Colonic mucosa (tissue), 4 donors: ENCODE data around the gene MMP21. TPM values are rescaled to one million over a fixed set of nuclear protein-coding genes. Genes with fewer than 3 reads are reported as not detected.

Experiments
- DNase-seq: peaks from one replicate; pipeline ENCODE4 v3.0.0-alpha.2; 2020
- H3K27ac ChIP-seq: fragments of 200-600 bp; one replicate; pipeline ENCODE4 v1.8.0; 2021
- H3K27me3 ChIP-seq: fragments of 200-600 bp; one replicate; pipeline ENCODE4 v1.8.0; 2021
- H3K36me3 ChIP-seq: fragments of 200-600 bp; one replicate; pipeline ENCODE4 v1.8.0; 2021
- H3K4me1 ChIP-seq: fragments of 200-600 bp; one replicate; pipeline ENCODE4 v1.8.0; 2021; ENCODE audit warnings: mild to moderate bottlenecking
- H3K4me3 ChIP-seq: fragments of 200-600 bp; one replicate; pipeline ENCODE4 v1.8.0; 2021
- H3K9ac ChIP-seq, 2 donors: one replicate each; pipeline ENCODE4 v1.7.0; 2013; ENCODE audit warnings: control low read depth in 2 of 2, low read depth in 2 of 2, low read length in 2 of 2
- H3K9me3 ChIP-seq: fragments of 200-600 bp; one replicate; pipeline ENCODE4 v1.8.0; 2021
- intact Hi-C: fragments of 100-400 bp; cut with DNase I; formaldehyde crosslinking; loops from one replicate; pipeline ENCODE4 v1.14.1; 2022
- total RNA-seq, 2 donors: library from RNA; stranded (reverse); fragmentation: NEBNext Ultra II Directional in 1 of 2; extraction: Animal tissue kit (Norgen Biotek cat#: 25700) in 1 of 2; gene quantifications; one replicate each; pipeline ENCODE4 v1.2.1, GENCODE V29; 2021
- TF ChIP-seq, protein P1 (sequence below): fragments of 200-600 bp; IDR thresholded peaks from one replicate; pipeline ENCODE4 v1.8.0; 2022; ENCODE audit warnings: antibody characterized with exemption, mild to moderate bottlenecking
- donor health status: healthy.
- donor health status: DM: no; HTN: no; CAD: no.
- donor health status: DM: no; HTN: no; CAD: no.

MMP21 gene
- total RNA-seq, 2 donors from 2014 or later = not detected

DNA sequence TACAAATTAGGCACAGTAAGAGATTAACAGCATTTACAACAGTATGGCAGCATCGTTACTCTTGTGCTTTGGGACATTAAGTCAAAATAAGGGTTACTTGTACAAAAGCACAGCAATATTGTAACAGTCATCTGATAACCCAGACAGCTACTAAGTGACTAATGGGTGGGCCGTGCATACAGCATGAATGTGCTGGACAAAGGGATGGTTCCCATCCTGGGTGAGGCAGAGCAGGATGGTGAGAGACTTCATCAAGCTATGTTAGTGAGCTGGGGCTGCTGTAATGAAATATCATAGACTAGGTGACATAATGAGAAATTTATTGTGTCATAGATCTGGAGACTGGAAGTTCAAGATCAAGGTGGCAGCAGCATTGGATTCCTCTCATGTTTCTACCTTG is 30.7 kb downstream of the MMP21 start:
- intact Hi-C loops = no loop called here
- H3K9me3 ChIP-seq = no peaks in the 10 kb centered on the region
- no peak overlapping the region for H3K9ac ChIP-seq
- H3K4me1 ChIP-seq = no peaks in the 10 kb centered on the region
- no peak overlapping the region for H3K27ac ChIP-seq
- DNase-seq = no peak
- TF ChIP-seq, protein P1, sequence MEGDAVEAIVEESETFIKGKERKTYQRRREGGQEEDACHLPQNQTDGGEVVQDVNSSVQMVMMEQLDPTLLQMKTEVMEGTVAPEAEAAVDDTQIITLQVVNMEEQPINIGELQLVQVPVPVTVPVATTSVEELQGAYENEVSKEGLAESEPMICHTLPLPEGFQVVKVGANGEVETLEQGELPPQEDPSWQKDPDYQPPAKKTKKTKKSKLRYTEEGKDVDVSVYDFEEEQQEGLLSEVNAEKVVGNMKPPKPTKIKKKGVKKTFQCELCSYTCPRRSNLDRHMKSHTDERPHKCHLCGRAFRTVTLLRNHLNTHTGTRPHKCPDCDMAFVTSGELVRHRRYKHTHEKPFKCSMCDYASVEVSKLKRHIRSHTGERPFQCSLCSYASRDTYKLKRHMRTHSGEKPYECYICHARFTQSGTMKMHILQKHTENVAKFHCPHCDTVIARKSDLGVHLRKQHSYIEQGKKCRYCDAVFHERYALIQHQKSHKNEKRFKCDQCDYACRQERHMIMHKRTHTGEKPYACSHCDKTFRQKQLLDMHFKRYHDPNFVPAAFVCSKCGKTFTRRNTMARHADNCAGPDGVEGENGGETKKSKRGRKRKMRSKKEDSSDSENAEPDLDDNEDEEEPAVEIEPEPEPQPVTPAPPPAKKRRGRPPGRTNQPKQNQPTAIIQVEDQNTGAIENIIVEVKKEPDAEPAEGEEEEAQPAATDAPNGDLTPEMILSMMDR = no peak
- H3K36me3 ChIP-seq = peaks cover 7% of the 10 kb centered on the region
- no peak overlapping the region for H3K4me3 ChIP-seq
- no peaks in the 10 kb centered on the region for H3K27me3 ChIP-seq

DNA sequence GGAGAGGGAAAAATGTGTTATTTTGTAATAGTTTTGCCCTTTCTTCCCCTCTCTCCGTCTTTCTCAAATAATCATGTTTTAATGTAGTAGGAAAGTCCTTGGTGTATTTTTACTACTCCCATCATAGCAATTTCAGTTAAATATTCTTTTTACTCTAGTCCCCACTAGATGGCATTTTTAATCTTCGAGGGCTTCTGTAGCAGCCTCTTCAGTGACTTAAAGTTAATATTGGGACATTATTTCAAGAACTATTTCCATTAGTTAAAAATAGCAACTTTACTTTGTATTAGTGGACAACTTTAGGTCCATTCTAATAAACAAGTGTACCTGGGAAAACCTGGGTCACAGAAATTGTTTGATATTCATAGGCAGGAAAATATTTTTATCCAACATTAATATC is 33.2 kb downstream of the MMP21 start:
- Histone ChIP-seq H3K9me3 (no peaks in the 10 kb centered on the region), H3K27ac (no peak overlapping the region), H3K4me1 (no peaks in the 10 kb centered on the region), H3K9ac (no peak overlapping the region), H3K36me3 (peaks cover 12% of the 10 kb centered on the region), H3K4me3 (no peak overlapping the region), H3K27me3 (no peaks in the 10 kb centered on the region)
- TF ChIP-seq, protein P1 = no peak
- intact Hi-C loops = no loop called here
- DNase-seq = no peak

DNA sequence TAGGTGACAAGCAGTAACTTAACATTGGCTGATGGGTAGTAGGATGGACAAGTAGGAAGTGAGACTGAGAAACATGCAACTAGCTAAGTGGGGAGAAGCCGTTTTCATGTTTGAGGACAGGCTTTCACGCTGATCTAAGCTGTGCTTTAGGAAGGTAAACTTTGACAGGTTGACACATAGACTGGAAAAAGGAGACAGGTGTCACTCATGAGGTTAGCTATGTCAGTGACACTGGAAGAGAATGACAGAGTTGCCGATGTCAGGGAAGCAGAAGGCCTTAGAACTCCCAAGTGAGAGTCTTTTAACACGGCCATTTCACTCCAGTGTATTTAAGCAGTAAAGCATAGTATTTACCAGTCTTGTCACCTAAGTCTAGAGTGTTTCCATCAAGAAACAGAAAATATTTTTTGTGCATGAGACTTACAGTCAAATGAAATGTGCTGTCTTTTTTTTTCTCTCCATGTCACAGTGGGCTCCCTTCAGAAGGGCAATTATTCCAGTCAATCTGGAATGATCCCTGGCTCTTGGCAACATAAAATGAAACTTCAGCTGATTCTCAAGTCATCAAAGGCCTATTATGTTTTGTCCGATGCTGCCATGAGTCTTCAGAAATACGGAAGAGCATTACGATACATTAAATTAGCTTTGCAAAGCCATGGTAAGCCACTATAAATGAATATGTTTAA is 35.5 kb downstream of the MMP21 start:
- Histone ChIP-seq H3K27ac (no peak overlapping the region), H3K4me3 (no peak overlapping the region), H3K36me3 (peaks cover 10% of the 10 kb centered on the region), H3K27me3 (no peaks in the 10 kb centered on the region), H3K4me1 (no peaks in the 10 kb centered on the region), H3K9ac (no peak overlapping the region), H3K9me3 (no peaks in the 10 kb centered on the region)
- intact Hi-C loops = no loop called here
- DNase-seq = no peak
- TF ChIP-seq, protein P1 = no peak

- no peaks in the 10 kb centered on the region for H3K4me1 ChIP-seq
- TF ChIP-seq, protein P1 = no peak
- no peaks in the 10 kb centered on the region for H3K9me3 ChIP-seq
- H3K27ac ChIP-seq = no peak overlapping the region
- H3K27me3 ChIP-seq = no peaks in the 10 kb centered on the region
- DNase-seq = no peak
- no peak overlapping the region for H3K4me3 ChIP-seq
- peaks cover 19% of the 10 kb centered on the region for H3K36me3 ChIP-seq
- intact Hi-C loops = no loop called here
- no peak overlapping the region for H3K9ac ChIP-seq
These were observed 37.4 kb downstream of the MMP21 start for GRCh38 chr10:125738206-125738605.

- no peak for DNase-seq
- no peak overlapping the region for H3K27ac ChIP-seq
- intact Hi-C loops = no loop called here
- H3K36me3 ChIP-seq = peaks cover 30% of the 10 kb centered on the region
- no peaks in the 10 kb centered on the region for H3K4me1 ChIP-seq
- H3K4me3 ChIP-seq = no peak overlapping the region
- H3K27me3 ChIP-seq = no peaks in the 10 kb centered on the region
- H3K9ac ChIP-seq = no peak overlapping the region
- no peaks in the 10 kb centered on the region for H3K9me3 ChIP-seq
- TF ChIP-seq, protein P1 = no peak
These were observed 40.8 kb downstream of the MMP21 start for GRCh38 chr10:125734823-125735222.
